GM19025 (cell line): ENCODE measurements around the gene EIF2B2.
A peak's percentile ranks its signal among the peaks of the same experiment; 100 is the strongest.

Source experiments
- ATAC-seq: cut with Tn5 transposase; IDR thresholded peaks from one replicate; pipeline ENCODE4 v1.9.1; 2021; ENCODE audit warnings: mild to moderate bottlenecking, low read depth, moderate library complexity; ENCODE audit not compliant: unreplicated experiment

The EIF2B2 gene

GRCh38 chr14:75002392-75003249 lies at the start of gene EIF2B2:
EIF2B2 (plus strand) TSS chr14:75002921; CDS start chr14:75002991, 70 bp downstream.
- ATAC-seq, result peak; percentile 97

GRCh38 chr14:74953686-74954085 lies 49.0 kb upstream of the EIF2B2 start:
- no peak for ATAC-seq

- no peak for ATAC-seq
Measured at GRCh38 chr14:74954232-74954946, 48.3 kb upstream of the EIF2B2 start.

- ATAC-seq, result no peak
Measured at GRCh38 chr14:74954947-74955228, 47.8 kb upstream of the EIF2B2 start.

GRCh38 chr14:74955229-74956026 lies 47.3 kb upstream of the EIF2B2 start, which contains the start of gene PGF:
PGF (minus strand) TSS chr14:74955597; CDS start chr14:74955242, 355 bp downstream.
- ATAC-seq, result peak; percentile 66

- no peak for ATAC-seq
Measured at GRCh38 chr14:74956027-74956279, 46.8 kb upstream of the EIF2B2 start.

GRCh38 chr14:74956280-74957072 lies 46.2 kb upstream of the EIF2B2 start:
- ATAC-seq, result no peak

- ATAC-seq, result no peak
Measured at GRCh38 chr14:74959596-74960180, 43.0 kb upstream of the EIF2B2 start.

DNA sequence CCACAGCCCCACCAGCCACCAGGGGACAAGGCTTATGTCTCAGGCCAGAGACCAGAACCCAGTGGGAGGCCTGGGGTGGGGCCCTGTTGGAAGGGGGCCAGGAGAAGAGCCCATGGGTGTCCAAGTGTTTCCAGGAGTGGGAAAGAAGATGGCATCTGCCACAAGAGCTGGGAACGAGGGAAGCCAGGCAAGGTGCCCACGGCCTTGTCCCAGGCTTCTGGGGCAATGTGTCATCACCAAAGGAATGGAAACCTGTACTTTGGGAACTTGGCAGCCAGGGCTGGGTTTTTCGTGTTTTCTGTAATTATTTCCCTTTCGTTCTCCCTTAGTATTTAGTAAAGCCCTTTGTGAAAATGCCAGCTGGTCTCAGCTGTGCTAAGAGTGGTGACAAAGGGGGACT lies 42.0 kb upstream of the EIF2B2 start:
- no peak for ATAC-seq

- ATAC-seq, result no peak
Measured at GRCh38 chr14:74961238-74961911, 41.3 kb upstream of the EIF2B2 start.

- no peak for ATAC-seq
Measured at GRCh38 chr14:74962046-74962445, 40.7 kb upstream of the EIF2B2 start.

- no peak for ATAC-seq
Measured at GRCh38 chr14:74962493-74962892, 40.2 kb upstream of the EIF2B2 start.

- ATAC-seq, result no peak
Measured at GRCh38 chr14:74963178-74963704, 39.5 kb upstream of the EIF2B2 start.

DNA sequence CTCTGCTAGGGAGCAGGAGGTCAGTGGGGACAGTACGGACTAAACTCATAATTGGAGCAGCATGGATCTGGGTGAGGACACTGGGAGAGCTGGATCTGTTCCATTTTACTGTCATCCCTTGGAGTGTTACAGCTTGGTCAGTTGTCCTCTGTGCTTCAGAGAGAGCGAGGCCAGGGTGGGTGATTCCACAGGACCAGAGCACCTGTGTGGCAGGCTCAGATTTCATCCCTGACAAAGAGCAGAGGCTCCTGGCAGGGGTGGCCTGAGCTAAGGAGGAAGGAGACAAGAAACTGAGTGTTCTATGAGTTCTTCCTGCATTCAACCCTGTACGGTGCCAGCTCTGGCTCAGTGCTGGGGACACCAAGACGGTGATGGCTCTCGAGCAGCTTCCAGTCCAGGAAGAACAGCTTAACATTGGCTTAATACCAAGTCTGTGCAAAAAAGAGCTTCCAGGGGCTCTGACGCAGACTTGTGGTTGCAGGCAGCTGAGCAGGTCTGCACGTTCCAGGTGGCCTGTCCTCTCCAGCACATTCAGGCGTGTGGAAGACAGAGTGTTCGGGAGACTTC lies 38.9 kb upstream of the EIF2B2 start:
- ATAC-seq, result no peak

DNA sequence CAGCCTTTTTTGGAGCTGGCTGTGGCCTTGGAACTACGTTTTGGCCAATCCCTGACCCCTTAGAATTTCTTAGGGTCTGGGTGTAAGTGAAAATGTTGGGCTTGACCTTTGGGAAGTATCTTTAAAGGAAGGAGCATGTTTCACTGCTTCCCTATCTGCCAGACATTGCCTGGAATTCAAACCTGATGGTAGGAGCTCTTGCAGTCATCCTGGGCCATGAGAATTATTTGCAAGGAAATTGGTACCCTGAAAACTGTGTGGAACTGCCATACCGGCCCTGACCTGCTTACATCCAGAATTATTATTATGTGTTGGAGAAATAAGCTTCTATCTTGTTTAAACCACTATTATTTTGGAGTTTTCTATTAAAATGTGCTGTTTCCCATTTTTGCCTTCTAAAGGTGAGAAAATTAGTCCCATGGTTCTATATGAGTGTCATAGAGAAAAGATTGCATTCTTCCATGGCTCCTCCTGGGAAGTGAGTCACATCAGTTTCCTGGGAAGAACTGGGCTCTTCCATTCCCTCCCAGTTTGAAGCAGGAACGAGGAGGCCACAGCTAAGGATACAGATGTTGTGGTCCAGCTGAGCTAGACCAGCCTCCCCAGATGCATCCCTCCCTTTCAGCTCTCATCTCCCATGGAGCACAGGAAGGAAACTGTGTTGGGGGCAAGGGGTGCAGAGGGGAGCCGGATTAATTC lies 37.8 kb upstream of the EIF2B2 start:
- ATAC-seq, result no peak

- no peak for ATAC-seq
Measured at GRCh38 chr14:74965486-74966153, 37.1 kb upstream of the EIF2B2 start.

DNA sequence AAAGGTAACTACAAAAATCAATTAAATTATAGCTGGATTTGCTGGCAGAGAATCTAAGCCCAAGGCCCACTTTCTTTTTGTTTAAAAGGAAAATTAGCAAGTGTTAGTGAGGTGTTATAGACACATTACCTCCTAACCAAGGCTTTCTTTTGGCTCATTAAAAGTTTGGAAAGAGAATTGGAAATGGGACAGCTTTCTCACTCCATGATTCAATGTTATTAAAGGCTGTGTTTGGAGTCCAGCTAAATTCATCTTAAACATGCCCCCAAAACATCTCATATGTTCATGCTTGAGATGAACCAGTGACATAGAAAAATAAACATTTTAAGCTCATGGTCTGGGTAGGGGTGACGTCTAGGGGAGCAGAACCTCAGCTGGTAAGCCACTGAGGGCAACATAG lies 33.9 kb upstream of the EIF2B2 start:
- ATAC-seq, result no peak
